ENCODE measurements around the gene FRK. TPM values are rescaled to one million over a fixed set of nuclear protein-coding genes. Genes with fewer than 3 reads are reported as not detected.
"Not testable (repeated sequence)": the region's sequence is repeated elsewhere in the genome, so short reads cannot be mapped to it uniquely, and the experiment has no call there.

Gene FRK
- polyA plus RNA-seq, 4 donors, result 2.9 to 11.2 (median 5.8) TPM

DNA sequence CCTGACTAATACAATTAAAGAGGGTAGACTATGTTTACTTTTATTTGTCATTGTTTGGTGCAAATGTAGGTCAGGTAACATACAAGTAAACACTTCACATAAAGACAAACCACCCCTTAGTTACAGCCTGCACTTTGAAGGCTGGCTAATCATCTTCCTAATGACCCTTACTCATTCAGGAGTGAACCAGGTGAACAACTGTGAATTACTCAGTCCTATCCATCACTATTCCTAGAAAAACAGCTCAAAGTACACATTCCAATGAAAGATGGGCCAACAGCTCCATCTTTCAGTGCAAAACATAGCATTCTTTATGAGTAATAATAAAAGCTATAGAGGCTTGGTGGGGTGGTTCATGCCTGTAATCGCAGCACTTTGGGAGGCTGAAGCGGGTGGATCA lies 78.2 kb downstream of the FRK start:
- 96 to 100% (median 99%) methylated on average over 2 of the region's 2 CpGs for WGBS, 3 donors
- DNase-seq, result peak in 1 of 2 donors; percentile 65
- FAIRE-seq, result no peak

DNA sequence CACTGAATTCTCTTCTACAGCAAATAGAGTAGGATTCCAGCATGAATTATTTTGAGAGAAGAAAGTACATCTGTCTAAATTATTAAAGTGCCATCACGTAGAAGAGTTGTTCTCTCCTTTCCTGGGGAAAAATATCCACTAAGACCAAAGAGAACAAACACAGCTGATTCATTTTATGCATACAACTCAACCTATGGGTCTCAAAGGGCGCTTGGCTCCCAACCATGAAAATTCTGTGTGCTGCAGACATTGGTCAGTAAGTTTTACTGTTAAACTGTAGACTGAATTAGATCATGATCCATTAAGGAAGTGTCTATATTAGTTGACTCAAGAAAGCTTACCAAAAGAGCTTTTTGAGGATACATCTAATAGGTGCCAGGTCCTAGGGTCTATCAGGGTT lies 83.5 kb downstream of the FRK start:
- Histone ChIP-seq H3K27ac (ENCODE audit: low read depth in 1 of 3, low read length in 2 of 3) (no peak overlapping the region), H3K9me3 (ENCODE audit: control insufficient read depth in 2 of 2, insufficient read depth in 1 of 2, low read depth in 1 of 2, low read length in 1 of 2) (no peaks in the 10 kb centered on the region), H3K4me1 (ENCODE audit: control insufficient read depth in 3 of 3, insufficient read depth in 2 of 3, low read depth in 1 of 3, low read length in 2 of 3) (peaks cover 0 to 3% (median 0%) of the 10 kb centered on the region in 3 donors), H3K36me3 (ENCODE audit: control insufficient read depth in 3 of 3, insufficient read depth in 2 of 3, low read depth in 1 of 3, low read length in 3 of 3) (no peaks in the 10 kb centered on the region), H3K27me3 (ENCODE audit: control insufficient read depth in 3 of 3, insufficient read depth in 3 of 3, low read length in 3 of 3) (no peaks in the 10 kb centered on the region), H3K4me3 (ENCODE audit: low read depth in 1 of 3, low read length in 3 of 3) (no peak overlapping the region)
- 28 to 40% (median 32%) methylated on average over 2 of the region's 2 CpGs for WGBS, 3 donors
- DNase-seq (peak in 1 of 2 donors; percentile 65), FAIRE-seq (no peak)

More for the DNA sequence above, 78.2 kb downstream of the FRK start:
- Histone ChIP-seq H3K4me1 (ENCODE audit: control insufficient read depth in 3 of 3, insufficient read depth in 2 of 3, low read depth in 1 of 3, low read length in 2 of 3) (peaks cover 0 to 13% (median 3%) of the 10 kb centered on the region in 3 donors), H3K9me3 (ENCODE audit: control insufficient read depth in 2 of 2, insufficient read depth in 1 of 2, low read depth in 1 of 2, low read length in 1 of 2) (no peaks in the 10 kb centered on the region), H3K4me3 (ENCODE audit: low read depth in 1 of 3, low read length in 3 of 3) (no peak overlapping the region), H3K27me3 (ENCODE audit: control insufficient read depth in 3 of 3, insufficient read depth in 3 of 3, low read length in 3 of 3) (no peaks in the 10 kb centered on the region), H3K36me3 (ENCODE audit: control insufficient read depth in 3 of 3, insufficient read depth in 2 of 3, low read depth in 1 of 3, low read length in 3 of 3) (no peaks in the 10 kb centered on the region), H3K27ac (ENCODE audit: low read depth in 1 of 3, low read length in 2 of 3) (no peak overlapping the region)

DNA sequence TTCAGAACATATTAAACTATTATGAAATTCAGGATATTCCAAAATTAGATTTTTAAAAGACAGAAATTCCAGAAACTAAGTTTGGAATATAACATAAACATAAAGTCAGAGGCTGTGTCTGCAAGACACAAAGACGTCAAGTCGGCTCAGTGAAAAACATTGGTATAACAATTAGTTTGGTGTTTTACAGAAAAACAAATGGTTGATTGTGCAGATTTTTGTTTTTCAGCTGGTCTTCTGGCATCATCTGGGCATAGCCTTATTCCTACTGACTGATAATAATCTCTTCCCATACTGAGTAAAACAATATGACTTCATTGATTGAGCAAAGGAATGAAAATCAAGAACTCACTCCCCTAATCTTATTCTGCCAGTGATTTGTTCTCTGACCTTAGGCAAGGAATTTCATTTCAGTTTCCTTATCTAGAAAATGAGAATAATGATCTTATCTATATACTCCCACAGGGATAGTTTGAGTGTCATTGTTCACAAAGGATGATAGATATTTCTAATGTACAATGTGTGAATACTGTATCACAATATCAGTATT lies 84.3 kb downstream of the FRK start:
- Histone ChIP-seq H3K4me3 (ENCODE audit: low read depth in 1 of 3, low read length in 3 of 3) (no peak overlapping the region), H3K36me3 (ENCODE audit: control insufficient read depth in 3 of 3, insufficient read depth in 2 of 3, low read depth in 1 of 3, low read length in 3 of 3) (no peaks in the 10 kb centered on the region), H3K27me3 (ENCODE audit: control insufficient read depth in 3 of 3, insufficient read depth in 3 of 3, low read length in 3 of 3) (no peaks in the 10 kb centered on the region), H3K9me3 (ENCODE audit: control insufficient read depth in 2 of 2, insufficient read depth in 1 of 2, low read depth in 1 of 2, low read length in 1 of 2) (no peaks in the 10 kb centered on the region), H3K27ac (ENCODE audit: low read depth in 1 of 3, low read length in 2 of 3) (no peak overlapping the region), H3K4me1 (ENCODE audit: control insufficient read depth in 3 of 3, insufficient read depth in 2 of 3, low read depth in 1 of 3, low read length in 2 of 3) (no peaks in the 10 kb centered on the region)
- no peak for FAIRE-seq
- 87 to 96% (median 89%) methylated on average over 2 of the region's 2 CpGs for WGBS, 3 donors
- no peak for DNase-seq

DNA sequence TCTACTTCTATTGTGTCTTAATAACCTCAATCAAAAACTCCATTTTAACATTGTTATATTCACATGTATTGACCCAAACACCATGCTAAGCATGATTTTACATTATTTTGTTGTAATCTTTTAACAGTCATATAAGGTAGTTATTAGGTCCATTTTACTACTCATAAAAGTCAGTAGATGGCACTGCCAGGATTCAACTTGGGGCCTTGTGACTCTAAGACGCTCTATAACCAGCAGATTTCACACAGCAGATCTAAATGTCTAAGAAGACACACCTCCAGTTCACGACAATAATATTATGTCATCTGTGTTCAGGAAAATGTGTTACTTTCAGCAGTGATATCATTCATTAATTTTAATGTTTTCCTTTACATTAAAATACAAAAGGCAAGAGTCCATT lies 88.0 kb downstream of the FRK start:
- no peaks in the 10 kb centered on the region for H3K36me3 ChIP-seq (ENCODE audit: control insufficient read depth in 3 of 3, insufficient read depth in 2 of 3, low read depth in 1 of 3, low read length in 3 of 3)
- no peak for DNase-seq
- no peaks in the 10 kb centered on the region for H3K9me3 ChIP-seq (ENCODE audit: control insufficient read depth in 2 of 2, insufficient read depth in 1 of 2, low read depth in 1 of 2, low read length in 1 of 2)
- 83 to 89% (median 83%) methylated on average over 2 of the region's 2 CpGs for WGBS, 3 donors
- H3K4me1 ChIP-seq (ENCODE audit: control insufficient read depth in 3 of 3, insufficient read depth in 2 of 3, low read depth in 1 of 3, low read length in 2 of 3), result no peaks in the 10 kb centered on the region
- H3K27me3 ChIP-seq (ENCODE audit: control insufficient read depth in 3 of 3, insufficient read depth in 3 of 3, low read length in 3 of 3), result no peaks in the 10 kb centered on the region
- H3K27ac ChIP-seq (ENCODE audit: low read depth in 1 of 3, low read length in 2 of 3), result no peak overlapping the region
- H3K4me3 ChIP-seq (ENCODE audit: low read depth in 1 of 3, low read length in 3 of 3), result no peak overlapping the region
- FAIRE-seq, result no peak

DNA sequence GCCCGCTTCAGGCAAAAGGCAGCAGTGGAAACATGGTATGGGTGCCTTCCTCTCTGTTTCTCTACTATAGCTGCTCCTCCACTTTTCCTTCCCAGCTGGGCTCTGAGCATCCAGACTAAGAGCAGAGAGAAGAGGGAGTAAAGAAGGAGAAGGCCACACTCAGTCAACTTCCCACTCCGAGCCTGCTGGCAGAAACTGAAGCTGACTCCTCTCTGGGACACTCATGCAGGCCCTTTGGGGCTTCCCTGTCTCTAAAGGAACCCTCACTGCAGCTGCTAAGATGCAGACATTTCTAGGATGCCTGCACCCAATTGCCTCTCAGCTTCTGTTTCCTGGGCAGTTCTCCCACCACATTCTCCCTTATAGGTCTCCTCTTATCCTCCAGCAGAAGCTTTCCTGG lies 88.9 kb downstream of the FRK start:
- no peaks in the 10 kb centered on the region for H3K36me3 ChIP-seq (ENCODE audit: control insufficient read depth in 3 of 3, insufficient read depth in 2 of 3, low read depth in 1 of 3, low read length in 3 of 3)
- no peaks in the 10 kb centered on the region for H3K27me3 ChIP-seq (ENCODE audit: control insufficient read depth in 3 of 3, insufficient read depth in 3 of 3, low read length in 3 of 3)
- FAIRE-seq (no peak), DNase-seq (no peak)
- H3K27ac ChIP-seq (ENCODE audit: low read depth in 1 of 3, low read length in 2 of 3), result no peak overlapping the region
- 82 to 93% (median 90%) methylated on average over 2 of the region's 2 CpGs for WGBS, 3 donors
- no peaks in the 10 kb centered on the region for H3K4me1 ChIP-seq (ENCODE audit: control insufficient read depth in 3 of 3, insufficient read depth in 2 of 3, low read depth in 1 of 3, low read length in 2 of 3)
- no peaks in the 10 kb centered on the region for H3K9me3 ChIP-seq (ENCODE audit: control insufficient read depth in 2 of 2, insufficient read depth in 1 of 2, low read depth in 1 of 2, low read length in 1 of 2)
- no peak overlapping the region for H3K4me3 ChIP-seq (ENCODE audit: low read depth in 1 of 3, low read length in 3 of 3)

DNA sequence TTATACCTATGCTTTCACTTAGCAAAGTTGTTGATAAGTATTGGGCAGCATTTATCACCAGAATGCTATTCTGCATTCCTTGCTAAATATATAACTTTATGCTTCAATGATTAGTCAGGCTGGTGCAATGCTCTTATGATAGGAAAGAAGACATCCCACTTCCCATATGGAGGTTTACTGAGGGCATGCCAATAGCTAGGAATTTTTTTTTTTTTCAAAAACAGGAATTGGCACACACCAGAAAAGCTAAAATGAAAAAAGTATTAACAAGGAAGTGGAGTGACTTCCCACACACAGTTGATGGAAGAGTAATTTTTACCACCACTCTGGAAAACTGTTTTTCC lies 90.8 kb downstream of the FRK start:
- FAIRE-seq, result no peak
- H3K4me3 ChIP-seq (ENCODE audit: low read depth in 1 of 3, low read length in 3 of 3), result no peak overlapping the region
- H3K36me3 ChIP-seq (ENCODE audit: control insufficient read depth in 3 of 3, insufficient read depth in 2 of 3, low read depth in 1 of 3, low read length in 3 of 3), result peaks cover 0 to 4% (median 2%) of the 10 kb centered on the region in 3 donors
- no peaks in the 10 kb centered on the region for H3K27me3 ChIP-seq (ENCODE audit: control insufficient read depth in 3 of 3, insufficient read depth in 3 of 3, low read length in 3 of 3)
- no peaks in the 10 kb centered on the region for H3K4me1 ChIP-seq (ENCODE audit: control insufficient read depth in 3 of 3, insufficient read depth in 2 of 3, low read depth in 1 of 3, low read length in 2 of 3)
- H3K9me3 ChIP-seq (ENCODE audit: control insufficient read depth in 2 of 2, insufficient read depth in 1 of 2, low read depth in 1 of 2, low read length in 1 of 2), result no peaks in the 10 kb centered on the region
- H3K27ac ChIP-seq (ENCODE audit: low read depth in 1 of 3, low read length in 2 of 3), result no peak overlapping the region
- DNase-seq, result no peak

DNA sequence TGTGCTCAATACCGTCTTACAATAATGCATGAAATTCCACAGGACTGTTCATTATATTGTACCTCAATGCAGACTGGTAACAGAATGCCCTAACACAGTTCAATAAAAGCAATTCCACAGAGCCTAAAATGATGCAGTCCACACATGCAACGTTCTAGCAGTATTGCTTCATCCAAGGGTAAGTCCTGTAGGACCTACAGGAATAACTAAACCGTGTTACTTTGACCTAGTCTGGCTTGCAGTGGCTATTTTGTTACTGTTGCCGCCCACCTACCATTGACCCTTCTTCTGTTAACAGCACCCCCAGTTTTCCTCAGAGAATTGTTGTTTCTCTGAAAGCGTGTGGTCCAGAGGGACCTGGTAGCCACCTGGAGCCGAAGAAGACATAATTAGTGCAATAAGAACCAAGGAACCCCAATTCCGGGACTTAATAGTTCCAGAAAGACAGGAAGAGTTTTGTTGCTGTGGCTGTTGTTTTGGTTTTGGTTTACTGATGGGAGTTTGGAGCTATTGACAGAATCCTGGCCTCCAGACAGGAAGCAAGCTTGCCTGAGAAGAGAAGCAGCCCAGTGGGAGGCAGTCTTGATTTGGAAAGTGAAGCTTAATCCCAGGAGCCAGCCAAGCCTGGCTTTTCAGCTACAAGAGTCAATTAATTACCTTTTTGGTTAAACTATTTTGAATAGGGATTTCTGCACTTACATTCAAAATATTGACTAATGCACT lies 91.3 kb downstream of the FRK start:
- Histone ChIP-seq H3K27ac (ENCODE audit: low read depth in 1 of 3, low read length in 2 of 3) (no peak overlapping the region), H3K9me3 (ENCODE audit: control insufficient read depth in 2 of 2, insufficient read depth in 1 of 2, low read depth in 1 of 2, low read length in 1 of 2) (no peaks in the 10 kb centered on the region), H3K4me1 (ENCODE audit: control insufficient read depth in 3 of 3, insufficient read depth in 2 of 3, low read depth in 1 of 3, low read length in 2 of 3) (no peaks in the 10 kb centered on the region), H3K36me3 (ENCODE audit: control insufficient read depth in 3 of 3, insufficient read depth in 2 of 3, low read depth in 1 of 3, low read length in 3 of 3) (peaks cover 0 to 4% (median 2%) of the 10 kb centered on the region in 3 donors), H3K4me3 (ENCODE audit: low read depth in 1 of 3, low read length in 3 of 3) (no peak overlapping the region), H3K27me3 (ENCODE audit: control insufficient read depth in 3 of 3, insufficient read depth in 3 of 3, low read length in 3 of 3) (no peaks in the 10 kb centered on the region)
- FAIRE-seq, result no peak
- 78 to 87% (median 80%) methylated on average over 7 of the region's 7 CpGs for WGBS, 3 donors
- DNase-seq, result no peak

DNA sequence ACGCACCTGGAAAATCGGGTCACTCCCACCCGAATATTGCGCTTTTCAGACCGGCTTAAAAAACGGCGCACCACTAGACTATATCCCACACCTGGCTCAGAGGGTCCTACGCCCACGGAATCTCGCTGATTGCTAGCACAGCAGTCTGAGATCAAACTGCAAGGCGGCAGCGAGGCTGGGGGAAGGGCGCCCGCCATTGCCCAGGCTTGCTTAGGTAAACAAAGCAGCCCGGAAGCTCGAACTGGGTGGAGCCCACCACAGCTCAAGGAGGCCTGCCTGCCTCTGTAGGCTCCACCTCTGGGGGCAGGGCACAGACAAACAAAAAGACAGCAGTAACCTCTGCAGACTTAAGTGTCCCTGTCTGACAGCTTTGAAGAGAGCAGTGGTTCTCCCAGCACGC lies 100.4 kb downstream of the FRK start:
- not testable (repeated sequence) for H3K9me3 ChIP-seq (ENCODE audit: control insufficient read depth in 2 of 2, insufficient read depth in 1 of 2, low read depth in 1 of 2, low read length in 1 of 2); DNase-seq

DNA sequence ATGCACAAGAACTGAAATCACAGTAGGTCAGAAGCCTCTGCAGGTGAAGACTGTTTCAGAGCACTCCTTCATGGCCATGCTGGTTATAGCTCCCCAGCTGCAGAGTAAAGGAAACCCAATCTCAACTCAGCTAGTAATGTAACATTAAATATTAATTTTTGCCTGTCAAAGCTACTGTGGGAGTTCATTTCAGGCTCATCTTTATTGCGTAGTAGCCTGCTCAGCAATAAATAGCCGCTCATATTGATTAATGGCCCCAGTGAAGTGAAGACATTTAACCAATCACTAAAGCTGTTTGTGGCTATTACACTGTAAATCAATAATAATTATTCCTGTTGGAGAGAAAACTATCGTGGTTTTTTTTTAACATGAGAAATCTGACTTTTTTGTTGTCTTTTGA lies 101.7 kb downstream of the FRK start:
- Histone ChIP-seq H3K36me3 (ENCODE audit: control insufficient read depth in 3 of 3, insufficient read depth in 2 of 3, low read depth in 1 of 3, low read length in 3 of 3) (peaks cover 0 to 2% (median 0%) of the 10 kb centered on the region in 3 donors), H3K9me3 (ENCODE audit: control insufficient read depth in 2 of 2, insufficient read depth in 1 of 2, low read depth in 1 of 2, low read length in 1 of 2) (no peaks in the 10 kb centered on the region), H3K27ac (ENCODE audit: low read depth in 1 of 3, low read length in 2 of 3) (no peak overlapping the region), H3K27me3 (ENCODE audit: control insufficient read depth in 3 of 3, insufficient read depth in 3 of 3, low read length in 3 of 3) (no peaks in the 10 kb centered on the region), H3K4me1 (ENCODE audit: control insufficient read depth in 3 of 3, insufficient read depth in 2 of 3, low read depth in 1 of 3, low read length in 2 of 3) (no peaks in the 10 kb centered on the region), H3K4me3 (ENCODE audit: low read depth in 1 of 3, low read length in 3 of 3) (no peak overlapping the region)
- no peak for FAIRE-seq
- no peak for DNase-seq
- WGBS, 3 donors, result 78 to 79% (median 78%) methylated on average over 3 of the region's 3 CpGs

More for the DNA sequence above, 100.4 kb downstream of the FRK start:
- 87 to 98% (median 97%) methylated on average over 6 to 16 of the region's 17 CpGs for WGBS, 3 donors
- not testable (repeated sequence) for H3K4me1 ChIP-seq (ENCODE audit: control insufficient read depth in 3 of 3, insufficient read depth in 2 of 3, low read depth in 1 of 3, low read length in 2 of 3); H3K4me3 ChIP-seq (ENCODE audit: low read depth in 1 of 3, low read length in 3 of 3); H3K27me3 ChIP-seq (ENCODE audit: control insufficient read depth in 3 of 3, insufficient read depth in 3 of 3, low read length in 3 of 3); FAIRE-seq; H3K27ac ChIP-seq (ENCODE audit: low read depth in 1 of 3, low read length in 2 of 3); H3K36me3 ChIP-seq (ENCODE audit: control insufficient read depth in 3 of 3, insufficient read depth in 2 of 3, low read depth in 1 of 3, low read length in 3 of 3)
